Ascending aorta (tissue), 2 donors: Measurements from ENCODE around the gene SMO. TPM values are rescaled to one million over a fixed set of nuclear protein-coding genes. Genes with fewer than 3 reads are reported as not detected.
A peak's percentile ranks its signal among the peaks of the same experiment; 100 is the strongest.

Experiments used
- DNase-seq, 2 donors: peaks; one replicate each; pipeline ENCODE4 v3.0.0-alpha.2; 2019; ENCODE audit warnings: low spot score in 2 of 2
- H3K27ac ChIP-seq, 2 donors: fragments of 200-600 bp; sonication (generic); one replicate each; pipeline ENCODE4 v1.5.1; 2016 to 2017; ENCODE audit warnings: mild to moderate bottlenecking in 1 of 2
- H3K27me3 ChIP-seq: fragments of 200-600 bp; sonication (generic); one replicate; pipeline ENCODE4 v1.5.1; 2017
- H3K36me3 ChIP-seq, 2 donors: fragments of 200-600 bp; sonication (generic); one replicate each; pipeline ENCODE4 v1.5.1; 2016
- H3K4me1 ChIP-seq, 2 donors: fragments of 200-600 bp; sonication (generic); one replicate each; pipeline ENCODE4 v1.5.1; 2016 to 2017; ENCODE audit warnings: mild to moderate bottlenecking in 1 of 2
- H3K4me3 ChIP-seq, 2 donors: fragments of 200-600 bp; sonication (generic); one replicate each; pipeline ENCODE4 v1.5.1; 2016 to 2017; ENCODE audit warnings: mild to moderate bottlenecking in 1 of 2
- H3K9me3 ChIP-seq, 2 donors: fragments of 200-600 bp; sonication (generic); one replicate each; pipeline ENCODE4 v1.5.1; 2016
- intact Hi-C: fragments of 100-400 bp; cut with DNase I; formaldehyde crosslinking; loops from one replicate; pipeline ENCODE4 v1.15.1; 2023
- total RNA-seq: library from RNA; depleted of rRNA; stranded (reverse); fragments of >200 nt; gene quantifications from one replicate; pipeline ENCODE4 v1.1.0, GENCODE V29; 2016
- TF ChIP-seq, protein P1 (sequence below), 3 experiments: fragments of 200-600 bp in 2 of 3; fragments of 450-650 bp in 1 of 3; sonication (generic) in 2 of 3; IDR thresholded peaks; one replicate each; pipeline ENCODE4 v1.5.1; 2016 to 2019; ENCODE audit warnings: antibody characterized with exemption in 3 of 3, mild to moderate bottlenecking in 1 of 3, moderate library complexity in 1 of 3

SMO gene
- total RNA-seq, 1 donor from 2014 or later = 12.9 TPM

DNA sequence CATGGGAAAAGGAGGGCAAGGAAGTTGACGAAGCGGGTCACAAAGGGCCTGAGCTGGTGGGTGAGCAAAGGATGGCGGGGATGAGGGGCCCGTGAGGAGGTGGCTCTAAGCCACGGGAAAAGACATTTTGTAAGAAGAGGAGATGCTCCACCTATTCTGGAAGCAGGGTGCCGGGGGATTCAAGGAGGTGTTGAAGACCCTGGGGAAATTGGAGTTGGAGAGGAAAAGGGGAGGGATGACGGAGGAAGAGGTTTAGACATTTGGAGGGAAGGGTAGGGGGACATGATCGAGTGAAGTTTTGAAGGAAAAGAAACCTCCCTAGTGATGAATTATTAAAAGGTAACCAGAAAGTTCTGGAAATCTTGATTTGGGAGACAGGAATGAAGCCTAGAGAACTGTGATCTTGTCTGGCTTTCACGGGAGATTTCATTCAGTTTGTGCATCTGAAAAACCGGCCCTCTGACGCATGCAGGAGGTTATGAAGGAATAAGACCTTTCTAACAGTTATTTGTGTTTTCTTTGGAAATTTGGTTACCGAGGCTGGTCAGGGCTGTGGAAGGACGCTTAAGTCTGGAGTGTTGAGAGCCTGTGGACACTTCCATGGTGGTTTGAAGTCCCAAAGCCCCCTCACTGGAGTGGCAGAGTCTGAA is 1.4 kb downstream of the SMO start:
- Histone ChIP-seq H3K27me3 (no peaks in the 10 kb centered on the region), H3K36me3 (no peaks in the 10 kb centered on the region), H3K27ac (no peak overlapping the region), H3K9me3 (no peaks in the 10 kb centered on the region), H3K4me1 (peaks cover 0 to 7% of the 10 kb centered on the region in 2 donors), H3K4me3 (peak overlapping the region; percentile 86 to 93)
- TF ChIP-seq, protein P1, sequence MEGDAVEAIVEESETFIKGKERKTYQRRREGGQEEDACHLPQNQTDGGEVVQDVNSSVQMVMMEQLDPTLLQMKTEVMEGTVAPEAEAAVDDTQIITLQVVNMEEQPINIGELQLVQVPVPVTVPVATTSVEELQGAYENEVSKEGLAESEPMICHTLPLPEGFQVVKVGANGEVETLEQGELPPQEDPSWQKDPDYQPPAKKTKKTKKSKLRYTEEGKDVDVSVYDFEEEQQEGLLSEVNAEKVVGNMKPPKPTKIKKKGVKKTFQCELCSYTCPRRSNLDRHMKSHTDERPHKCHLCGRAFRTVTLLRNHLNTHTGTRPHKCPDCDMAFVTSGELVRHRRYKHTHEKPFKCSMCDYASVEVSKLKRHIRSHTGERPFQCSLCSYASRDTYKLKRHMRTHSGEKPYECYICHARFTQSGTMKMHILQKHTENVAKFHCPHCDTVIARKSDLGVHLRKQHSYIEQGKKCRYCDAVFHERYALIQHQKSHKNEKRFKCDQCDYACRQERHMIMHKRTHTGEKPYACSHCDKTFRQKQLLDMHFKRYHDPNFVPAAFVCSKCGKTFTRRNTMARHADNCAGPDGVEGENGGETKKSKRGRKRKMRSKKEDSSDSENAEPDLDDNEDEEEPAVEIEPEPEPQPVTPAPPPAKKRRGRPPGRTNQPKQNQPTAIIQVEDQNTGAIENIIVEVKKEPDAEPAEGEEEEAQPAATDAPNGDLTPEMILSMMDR (IDR thresholded peaks at IDR 0.05) = no peak
- intact Hi-C loops = no loop called here
- DNase-seq = no peak

- no peaks in the 10 kb centered on the region for H3K9me3 ChIP-seq
- H3K27me3 ChIP-seq = no peaks in the 10 kb centered on the region
- no peaks in the 10 kb centered on the region for H3K36me3 ChIP-seq
- no peak overlapping the region for H3K27ac ChIP-seq
- intact Hi-C loops = no loop called here
- H3K4me3 ChIP-seq = no peak overlapping the region
- peaks cover 0 to 7% of the 10 kb centered on the region in 2 donors for H3K4me1 ChIP-seq
- no peak for DNase-seq
- TF ChIP-seq, protein P1 (IDR thresholded peaks at IDR 0.05) = no peak
Observed at GRCh38 chr7:129191272-129191671, 2.8 kb downstream of the SMO start.

- DNase-seq = no peak
- Histone ChIP-seq H3K36me3 (no peaks in the 10 kb centered on the region), H3K4me1 (peaks cover 0 to 5% of the 10 kb centered on the region in 2 donors), H3K27ac (no peak overlapping the region), H3K27me3 (no peaks in the 10 kb centered on the region), H3K4me3 (no peak overlapping the region), H3K9me3 (no peaks in the 10 kb centered on the region)
- intact Hi-C loops = no loop called here
- TF ChIP-seq, protein P1 (IDR thresholded peaks at IDR 0.05) = no peak
Observed at GRCh38 chr7:129193892-129194291, 5.5 kb downstream of the SMO start.

DNA sequence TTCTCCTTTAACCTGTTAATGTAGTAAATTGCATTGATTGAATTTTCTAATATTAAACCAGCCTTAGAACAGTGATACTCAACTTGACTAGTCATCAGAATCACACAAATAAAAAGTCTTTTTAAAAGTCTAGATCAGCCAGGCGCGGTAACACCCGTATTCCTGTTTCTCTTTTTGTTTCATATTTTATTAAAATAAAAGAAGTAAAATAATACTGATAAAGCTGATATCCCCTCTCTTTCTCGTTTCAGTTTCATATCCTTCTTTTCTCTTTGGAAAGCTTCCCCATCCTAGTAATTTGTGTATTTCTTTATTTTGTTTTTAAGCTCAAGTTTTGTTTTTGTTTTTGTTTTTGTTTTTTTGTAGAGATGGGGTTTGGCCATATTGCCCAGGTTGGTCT is 9.3 kb downstream of the SMO start:
- H3K4me3 ChIP-seq = no peak overlapping the region
- no peaks in the 10 kb centered on the region for H3K27me3 ChIP-seq
- no peak overlapping the region for H3K27ac ChIP-seq
- H3K36me3 ChIP-seq = no peaks in the 10 kb centered on the region
- intact Hi-C loops = no loop called here
- no peaks in the 10 kb centered on the region for H3K4me1 ChIP-seq
- TF ChIP-seq, protein P1 (IDR thresholded peaks at IDR 0.05) = no peak
- H3K9me3 ChIP-seq = no peaks in the 10 kb centered on the region
- DNase-seq = no peak

- no peak for DNase-seq
- Histone ChIP-seq H3K9me3 (no peaks in the 10 kb centered on the region), H3K4me1 (no peaks in the 10 kb centered on the region), H3K27ac (no peak overlapping the region), H3K4me3 (no peak overlapping the region), H3K27me3 (no peaks in the 10 kb centered on the region), H3K36me3 (no peaks in the 10 kb centered on the region)
- TF ChIP-seq, protein P1 (IDR thresholded peaks at IDR 0.05) = no peak
- intact Hi-C loops = no loop called here
Observed at GRCh38 chr7:129199406-129199805, 11.0 kb downstream of the SMO start.
